Stimulated activated CD4-positive, alpha-beta T cell treated with anti-CD3 and anti-CD28 coated beads, Interleukin-1b, Interleukin-23, amount 100 ng/mL, for 1 hour (primary cell): ENCODE measurements around the gene TMEM63C.

Experiments
- DNase-seq, 2 donors: peaks; one replicate each; pipeline ENCODE4 v3.0.0-alpha.2; 2020; ENCODE audit warnings: low read depth in 2 of 2

The TMEM63C gene

GRCh38 chr14:77198561-77198960 lies 17.0 kb downstream of the TMEM63C start:
- no peak for DNase-seq

- no peak for DNase-seq
These were observed 18.0 kb downstream of the TMEM63C start for GRCh38 chr14:77199590-77199989.

GRCh38 chr14:77200406-77200985 lies 18.9 kb downstream of the TMEM63C start:
- DNase-seq: no peak

GRCh38 chr14:77201696-77202095 lies 20.1 kb downstream of the TMEM63C start:
- no peak for DNase-seq

GRCh38 chr14:77203611-77204458 lies 22.2 kb downstream of the TMEM63C start:
- no peak for DNase-seq

- no peak for DNase-seq
These were observed 22.8 kb downstream of the TMEM63C start for GRCh38 chr14:77204459-77204771.

- DNase-seq: no peak
These were observed 23.3 kb downstream of the TMEM63C start for GRCh38 chr14:77204907-77205306.

GRCh38 chr14:77205566-77205965 lies 24.0 kb downstream of the TMEM63C start:
- no peak for DNase-seq

GRCh38 chr14:77206261-77206824 lies 24.7 kb downstream of the TMEM63C start:
- DNase-seq: no peak

GRCh38 chr14:77206877-77207389 lies 25.3 kb downstream of the TMEM63C start:
- no peak for DNase-seq

GRCh38 chr14:77208291-77208978 lies 26.8 kb downstream of the TMEM63C start:
- peak in 1 of 2 donors; percentile 18 for DNase-seq

GRCh38 chr14:77208979-77209318 lies 27.4 kb downstream of the TMEM63C start:
- no peak for DNase-seq

- no peak for DNase-seq
These were observed 30.7 kb downstream of the TMEM63C start for GRCh38 chr14:77212097-77212870.

- no peak for DNase-seq
These were observed 31.5 kb downstream of the TMEM63C start for GRCh38 chr14:77212943-77213678.

GRCh38 chr14:77213679-77214016 lies 32.0 kb downstream of the TMEM63C start:
- DNase-seq: no peak

GRCh38 chr14:77214216-77214615 lies 32.6 kb downstream of the TMEM63C start:
- DNase-seq: no peak

GRCh38 chr14:77217551-77217950 lies 36.0 kb downstream of the TMEM63C start:
- DNase-seq: no peak

- DNase-seq: no peak
These were observed 38.0 kb downstream of the TMEM63C start for GRCh38 chr14:77219591-77219990.

GRCh38 chr14:77220246-77221017 lies 38.8 kb downstream of the TMEM63C start:
- DNase-seq: no peak

- no peak for DNase-seq
These were observed 39.8 kb downstream of the TMEM63C start for GRCh38 chr14:77221241-77221871.
